ENCODE results near the gene ARL8A. TPM values are rescaled to one million over a fixed set of nuclear protein-coding genes. Genes with fewer than 3 reads are reported as not detected.
"Not testable (repeated sequence)": the region's sequence is repeated elsewhere in the genome, so short reads cannot be mapped to it uniquely, and the experiment has no call there.

The ARL8A gene
- total RNA-seq, 1 donor from 2014 or later = 56.6 TPM

DNA sequence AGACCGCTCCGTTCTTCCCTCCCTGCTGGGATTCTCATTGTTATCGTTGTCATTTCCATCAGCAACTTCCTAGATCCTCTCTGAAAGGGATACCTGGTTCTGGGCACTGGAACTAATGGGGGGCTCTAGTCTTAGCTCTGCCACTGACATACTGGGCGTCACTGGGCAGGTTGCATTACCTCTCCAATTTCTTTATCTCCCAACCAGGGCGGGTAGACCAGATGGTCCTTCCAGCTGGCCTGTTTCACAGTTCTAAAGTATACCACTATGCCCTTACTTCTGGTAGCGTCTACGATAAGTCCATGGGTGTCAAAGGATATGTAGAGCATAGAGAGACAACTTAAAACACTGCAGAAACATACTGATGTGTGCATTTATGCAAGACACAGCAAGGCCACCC lies 20.4 kb downstream of the ARL8A start:
- Mint-ChIP-seq H3K27ac (no peak overlapping the region), H3K4me3 (no peak overlapping the region), H3K9me3 (no peaks in the 10 kb centered on the region), H3K36me3 (ENCODE audit: low read depth) (no peaks in the 10 kb centered on the region), H3K27me3 (ENCODE audit: insufficient read depth) (peaks cover 8% of the 10 kb centered on the region), H3K4me1 (ENCODE audit: low read depth) (no peaks in the 10 kb centered on the region)
- DNase-seq (ENCODE audit: low spot score) = no peak
- intact Hi-C loops (cut with micrococcal nuclease) = no loop called here

DNA sequence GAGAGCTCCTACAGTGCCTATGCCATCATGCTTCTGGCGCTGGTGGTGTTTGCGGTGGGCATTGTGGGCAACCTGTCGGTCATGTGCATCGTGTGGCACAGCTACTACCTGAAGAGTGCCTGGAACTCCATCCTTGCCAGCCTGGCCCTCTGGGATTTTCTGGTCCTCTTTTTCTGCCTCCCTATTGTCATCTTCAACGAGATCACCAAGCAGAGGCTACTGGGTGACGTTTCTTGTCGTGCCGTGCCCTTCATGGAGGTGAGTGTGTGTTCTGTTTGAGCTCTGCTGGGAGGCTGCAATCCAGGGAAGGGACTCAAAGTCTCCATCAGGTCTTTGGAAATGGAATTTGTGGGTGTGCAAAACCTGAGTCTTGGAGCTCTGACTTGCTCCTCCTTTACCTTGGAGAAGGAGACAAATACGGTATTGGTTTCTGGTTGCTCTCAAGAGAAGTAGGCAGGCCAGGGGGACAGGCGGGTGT lies 21.2 kb downstream of the ARL8A start:
- intact Hi-C loops (cut with micrococcal nuclease) = no loop called here
- no peaks in the 10 kb centered on the region for H3K36me3 Mint-ChIP-seq (ENCODE audit: low read depth)
- no peak overlapping the region for H3K27ac Mint-ChIP-seq
- H3K27me3 Mint-ChIP-seq (ENCODE audit: insufficient read depth) = peaks cover 8% of the 10 kb centered on the region
- DNase-seq (ENCODE audit: low spot score) = no peak
- no peak overlapping the region for H3K4me3 Mint-ChIP-seq
- H3K4me1 Mint-ChIP-seq (ENCODE audit: low read depth) = no peaks in the 10 kb centered on the region
- H3K9me3 Mint-ChIP-seq = no peaks in the 10 kb centered on the region

DNA sequence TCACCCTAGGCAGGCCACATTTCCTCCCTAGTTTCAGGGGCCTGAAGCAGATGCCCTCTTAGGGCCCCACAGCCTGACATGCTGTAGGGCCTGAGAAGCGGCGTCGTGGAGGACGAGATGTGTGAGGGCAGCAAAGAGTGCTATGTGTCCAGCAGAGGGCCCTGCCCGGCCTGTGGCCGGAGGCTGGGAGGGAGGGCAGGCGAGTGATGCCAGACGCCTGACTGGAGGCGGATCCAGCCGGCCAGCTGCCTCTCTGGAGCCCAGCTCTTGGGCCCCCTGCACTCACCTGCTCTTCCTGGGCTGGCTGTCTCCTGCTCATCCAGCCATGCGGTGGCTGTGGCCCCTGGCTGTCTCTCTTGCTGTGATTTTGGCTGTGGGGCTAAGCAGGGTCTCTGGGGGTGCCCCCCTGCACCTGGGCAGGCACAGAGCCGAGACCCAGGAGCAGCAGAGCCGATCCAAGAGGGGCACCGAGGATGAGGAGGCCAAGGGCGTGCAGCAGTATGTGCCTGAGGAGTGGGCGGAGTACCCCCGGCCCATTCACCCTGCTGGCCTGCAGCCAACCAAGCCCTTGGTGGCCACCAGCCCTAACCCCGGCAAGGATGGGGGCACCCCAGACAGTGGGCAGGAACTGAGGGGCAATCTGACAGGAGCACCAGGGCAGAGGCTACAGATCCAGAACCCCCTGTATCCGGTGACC lies 21.8 kb downstream of the ARL8A start, which contains the start of gene GPR37L1:
GPR37L1 (plus strand) TSS at position 279 of the 697 bp plus-strand sequence; CDS start at position 326, 47 bp downstream.
- H3K4me1 Mint-ChIP-seq (ENCODE audit: low read depth) = no peaks in the 10 kb centered on the region
- peaks cover 8% of the 10 kb centered on the region for H3K27me3 Mint-ChIP-seq (ENCODE audit: insufficient read depth)
- intact Hi-C loops (cut with micrococcal nuclease) = no loop called here
- no peaks in the 10 kb centered on the region for H3K9me3 Mint-ChIP-seq
- H3K36me3 Mint-ChIP-seq (ENCODE audit: low read depth) = no peaks in the 10 kb centered on the region
- H3K4me3 Mint-ChIP-seq = no peak within 1 kb of the TSS
- DNase-seq (ENCODE audit: low spot score) = no peak
- no peak within 1 kb of the TSS for H3K27ac Mint-ChIP-seq

DNA sequence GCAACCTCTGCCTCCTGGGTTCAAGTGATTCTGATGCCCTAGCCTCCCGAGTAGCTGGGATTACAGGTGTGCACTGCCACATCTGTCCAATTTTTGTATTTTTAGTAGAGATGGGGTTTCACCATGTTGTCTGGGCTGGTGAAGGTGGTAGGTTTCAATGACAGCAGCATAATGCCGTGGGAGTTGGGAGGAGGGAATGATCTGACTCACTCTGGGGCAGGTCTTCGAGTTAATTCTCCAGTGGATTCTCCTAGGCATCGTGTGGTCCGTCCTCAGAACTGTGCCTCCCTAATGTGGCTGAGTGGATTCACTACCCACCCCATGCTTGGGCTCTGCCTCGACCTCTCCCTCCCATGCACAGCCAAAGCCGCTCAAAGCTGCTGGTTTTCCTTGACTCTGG lies 23.5 kb downstream of the ARL8A start:
- DNase-seq (ENCODE audit: low spot score) = no peak
- H3K27ac Mint-ChIP-seq = no peak overlapping the region
- intact Hi-C loops (cut with micrococcal nuclease) = no loop called here
- no peaks in the 10 kb centered on the region for H3K36me3 Mint-ChIP-seq (ENCODE audit: low read depth)
- H3K4me1 Mint-ChIP-seq (ENCODE audit: low read depth) = no peaks in the 10 kb centered on the region
- H3K9me3 Mint-ChIP-seq = no peaks in the 10 kb centered on the region
- H3K27me3 Mint-ChIP-seq (ENCODE audit: insufficient read depth) = peaks cover 6% of the 10 kb centered on the region
- no peak overlapping the region for H3K4me3 Mint-ChIP-seq

DNA sequence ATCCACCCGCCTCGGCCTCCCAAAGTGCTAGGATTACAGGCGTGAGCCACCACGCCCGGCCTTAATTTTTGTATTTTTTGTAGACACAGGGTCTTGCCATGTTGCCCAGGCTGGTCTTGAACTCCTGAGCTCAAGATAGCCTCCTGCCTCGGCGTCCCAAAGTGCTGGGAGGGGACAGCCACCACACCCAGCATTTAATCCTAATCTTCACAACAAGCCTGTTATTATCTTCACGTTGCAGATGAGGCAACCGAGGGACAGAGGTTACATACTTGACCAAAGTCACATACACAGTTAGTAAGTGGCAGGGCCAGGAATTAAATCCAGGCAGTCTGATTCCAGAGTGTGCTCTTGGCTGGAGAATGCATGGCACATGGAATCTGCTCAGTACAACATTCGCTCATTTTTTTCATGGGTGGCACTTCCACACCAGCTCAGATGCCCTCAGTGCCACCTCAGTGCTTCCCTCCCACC lies 26.6 kb downstream of the ARL8A start:
- Mint-ChIP-seq H3K36me3 (ENCODE audit: low read depth) (no peaks in the 10 kb centered on the region), H3K9me3 (no peaks in the 10 kb centered on the region), H3K27me3 (ENCODE audit: insufficient read depth) (peaks cover 4% of the 10 kb centered on the region), H3K27ac (no peak overlapping the region), H3K4me3 (no peak overlapping the region), H3K4me1 (ENCODE audit: low read depth) (no peaks in the 10 kb centered on the region)
- no peak for DNase-seq (ENCODE audit: low spot score)
- intact Hi-C loops (cut with micrococcal nuclease) = no loop called here

DNA sequence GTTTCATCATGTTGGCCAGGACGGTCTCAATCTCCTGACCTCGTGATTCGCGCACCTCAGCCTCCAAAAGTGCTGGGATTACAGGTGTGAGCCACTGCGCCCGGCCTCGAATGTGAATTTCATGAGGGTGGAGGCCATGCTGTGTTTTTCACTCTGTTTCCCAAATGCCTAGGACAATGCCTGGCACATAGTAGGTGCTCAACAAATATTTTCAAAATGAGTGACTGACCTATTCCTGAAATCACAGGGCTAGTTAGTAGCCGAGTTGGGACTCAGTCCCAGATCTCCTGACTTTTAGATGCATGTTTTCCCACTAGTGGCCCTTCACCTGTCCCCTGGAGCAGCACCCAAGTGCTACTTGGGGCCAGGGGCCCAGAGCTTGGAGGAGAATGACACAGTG lies 28.2 kb downstream of the ARL8A start:
- no peak for DNase-seq (ENCODE audit: low spot score)
- H3K27me3 Mint-ChIP-seq (ENCODE audit: insufficient read depth) = peaks cover 7% of the 10 kb centered on the region
- no peaks in the 10 kb centered on the region for H3K36me3 Mint-ChIP-seq (ENCODE audit: low read depth)
- intact Hi-C loops (cut with micrococcal nuclease) = no loop called here
- no peak overlapping the region for H3K27ac Mint-ChIP-seq
- no peaks in the 10 kb centered on the region for H3K4me1 Mint-ChIP-seq (ENCODE audit: low read depth)
- no peaks in the 10 kb centered on the region for H3K9me3 Mint-ChIP-seq
- H3K4me3 Mint-ChIP-seq = no peak overlapping the region

DNA sequence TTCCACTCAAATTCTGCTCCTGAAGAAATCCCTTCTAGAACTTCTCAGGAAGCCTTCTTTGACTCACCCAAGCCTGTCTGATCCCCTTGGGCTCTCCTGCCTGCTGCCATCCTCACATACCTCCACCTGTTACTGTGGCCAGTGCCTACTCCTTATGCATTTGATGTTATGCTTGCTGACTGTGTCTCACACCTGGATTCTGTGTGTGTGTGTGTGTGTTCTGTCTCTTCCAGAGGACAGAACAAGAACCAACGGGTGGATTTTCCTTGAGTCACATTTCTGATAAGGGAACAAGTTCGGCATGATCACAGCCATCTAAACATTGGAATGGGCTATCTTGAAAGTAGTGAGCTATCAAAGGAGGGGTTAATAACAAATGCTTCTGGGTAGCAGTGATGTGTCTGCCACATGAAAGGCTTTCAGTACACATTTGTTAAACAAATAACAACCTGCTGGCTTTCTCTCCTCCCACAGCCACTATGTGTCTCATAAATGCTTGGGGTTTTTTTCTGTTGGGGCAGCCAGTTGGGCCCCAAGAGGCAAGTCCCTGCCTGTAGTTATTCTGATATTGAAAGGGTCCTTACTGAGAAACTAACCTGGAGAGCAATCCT lies 30.7 kb downstream of the ARL8A start:
- peaks cover 7% of the 10 kb centered on the region for H3K27me3 Mint-ChIP-seq (ENCODE audit: insufficient read depth)
- H3K4me1 Mint-ChIP-seq (ENCODE audit: low read depth) = no peaks in the 10 kb centered on the region
- H3K9me3 Mint-ChIP-seq = no peaks in the 10 kb centered on the region
- no peak overlapping the region for H3K27ac Mint-ChIP-seq
- no peaks in the 10 kb centered on the region for H3K36me3 Mint-ChIP-seq (ENCODE audit: low read depth)
- intact Hi-C loops (cut with micrococcal nuclease) = no loop called here
- no peak overlapping the region for H3K4me3 Mint-ChIP-seq
- no peak for DNase-seq (ENCODE audit: low spot score)

DNA sequence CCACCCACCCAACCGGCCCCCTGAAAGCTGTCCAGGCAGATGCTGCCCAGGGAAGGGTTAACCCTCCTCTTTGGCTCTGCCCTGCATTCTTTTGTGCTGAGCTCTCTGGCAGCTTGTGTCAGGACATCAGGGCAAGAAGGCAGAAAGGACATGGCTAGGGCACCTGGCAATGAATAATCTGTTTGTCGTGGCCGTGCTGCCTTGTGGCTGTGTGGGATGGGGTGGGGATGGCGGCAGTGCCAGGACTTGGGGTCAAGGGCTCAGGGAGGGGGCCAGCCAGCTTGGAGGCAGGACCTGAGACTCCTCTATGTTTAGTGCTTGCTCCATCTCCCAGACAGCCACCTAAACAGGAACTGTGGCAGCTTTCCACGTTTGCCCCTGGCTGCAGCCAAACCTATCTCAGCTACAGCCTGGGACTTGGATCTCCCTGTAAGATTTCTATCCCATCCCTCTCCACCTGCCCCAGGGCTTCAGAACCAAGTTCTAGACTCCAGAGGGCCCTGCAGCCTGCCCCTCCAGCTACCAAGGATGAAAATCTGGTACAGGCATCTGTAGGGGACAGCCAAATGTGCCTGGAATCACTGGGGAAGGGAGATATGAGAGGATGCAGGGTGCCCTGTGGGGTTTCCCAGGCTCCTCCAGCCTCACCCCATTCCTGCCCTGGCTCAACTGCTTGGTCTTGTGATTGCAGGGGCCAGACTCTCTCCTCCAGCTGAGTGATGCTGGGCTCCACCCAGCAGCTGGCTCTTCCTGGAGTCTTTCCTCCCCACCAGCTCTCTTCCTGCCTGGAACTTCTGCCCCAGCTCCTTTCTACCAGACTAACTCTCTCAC lies 31.5 kb downstream of the ARL8A start:
- H3K27ac Mint-ChIP-seq = no peak overlapping the region
- H3K4me1 Mint-ChIP-seq (ENCODE audit: low read depth) = no peaks in the 10 kb centered on the region
- H3K36me3 Mint-ChIP-seq (ENCODE audit: low read depth) = no peaks in the 10 kb centered on the region

DNA sequence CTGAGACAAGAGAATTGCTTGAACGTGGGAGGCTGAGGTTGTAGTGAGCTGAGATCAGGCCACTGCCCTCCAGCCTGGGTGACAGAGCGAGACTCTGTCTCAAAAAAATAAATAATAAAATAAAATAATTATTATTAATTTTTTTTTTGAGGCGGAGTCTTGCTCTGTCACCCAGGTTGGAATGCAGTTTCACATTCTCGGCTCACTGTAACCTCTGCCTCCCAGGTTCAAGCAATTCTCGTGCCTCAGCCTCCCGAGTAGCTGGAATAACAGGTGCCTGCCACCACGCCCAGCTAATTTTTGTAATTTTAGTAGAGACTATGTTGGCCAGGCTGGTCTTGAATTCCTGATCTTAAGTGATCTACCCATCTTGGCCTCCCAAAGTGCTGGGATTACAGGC lies 32.9 kb downstream of the ARL8A start:
- H3K36me3 Mint-ChIP-seq (ENCODE audit: low read depth); intact Hi-C loops (cut with micrococcal nuclease); H3K27me3 Mint-ChIP-seq (ENCODE audit: insufficient read depth); H3K4me1 Mint-ChIP-seq (ENCODE audit: low read depth); H3K27ac Mint-ChIP-seq; H3K9me3 Mint-ChIP-seq; H3K4me3 Mint-ChIP-seq; DNase-seq (ENCODE audit: low spot score): not testable (repeated sequence)

More for the DNA sequence above, 31.5 kb downstream of the ARL8A start:
- peaks cover 7% of the 10 kb centered on the region for H3K27me3 Mint-ChIP-seq (ENCODE audit: insufficient read depth)
- no peak for DNase-seq (ENCODE audit: low spot score)
- H3K4me3 Mint-ChIP-seq = no peak overlapping the region
- H3K9me3 Mint-ChIP-seq = no peaks in the 10 kb centered on the region
- intact Hi-C loops (cut with micrococcal nuclease) = no loop called here

DNA sequence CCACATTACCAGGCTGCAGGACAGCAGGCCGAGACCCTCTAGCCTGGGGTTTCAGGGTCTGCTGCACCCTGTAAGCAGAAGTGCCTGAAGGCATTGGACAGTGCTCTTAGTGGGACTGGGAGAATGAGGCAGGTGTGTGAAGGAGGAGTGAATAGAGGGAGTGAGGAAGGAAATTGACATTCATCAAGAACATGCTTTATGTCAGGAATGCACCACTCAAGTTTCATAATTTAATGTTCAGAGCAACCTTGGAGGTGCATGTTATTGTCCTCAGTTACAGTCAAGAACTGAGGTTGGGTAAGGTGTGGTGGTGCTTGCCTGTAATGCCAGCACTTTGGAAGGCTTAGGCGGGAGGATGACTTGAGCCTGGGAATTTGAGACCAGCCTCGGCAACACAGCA lies 33.6 kb downstream of the ARL8A start:
- no peak for DNase-seq (ENCODE audit: low spot score)
- Mint-ChIP-seq H3K36me3 (ENCODE audit: low read depth) (no peaks in the 10 kb centered on the region), H3K4me1 (ENCODE audit: low read depth) (no peaks in the 10 kb centered on the region), H3K4me3 (no peak overlapping the region), H3K27me3 (ENCODE audit: insufficient read depth) (peaks cover 7% of the 10 kb centered on the region), H3K27ac (no peak overlapping the region), H3K9me3 (no peaks in the 10 kb centered on the region)
- intact Hi-C loops (cut with micrococcal nuclease) = no loop called here

DNA sequence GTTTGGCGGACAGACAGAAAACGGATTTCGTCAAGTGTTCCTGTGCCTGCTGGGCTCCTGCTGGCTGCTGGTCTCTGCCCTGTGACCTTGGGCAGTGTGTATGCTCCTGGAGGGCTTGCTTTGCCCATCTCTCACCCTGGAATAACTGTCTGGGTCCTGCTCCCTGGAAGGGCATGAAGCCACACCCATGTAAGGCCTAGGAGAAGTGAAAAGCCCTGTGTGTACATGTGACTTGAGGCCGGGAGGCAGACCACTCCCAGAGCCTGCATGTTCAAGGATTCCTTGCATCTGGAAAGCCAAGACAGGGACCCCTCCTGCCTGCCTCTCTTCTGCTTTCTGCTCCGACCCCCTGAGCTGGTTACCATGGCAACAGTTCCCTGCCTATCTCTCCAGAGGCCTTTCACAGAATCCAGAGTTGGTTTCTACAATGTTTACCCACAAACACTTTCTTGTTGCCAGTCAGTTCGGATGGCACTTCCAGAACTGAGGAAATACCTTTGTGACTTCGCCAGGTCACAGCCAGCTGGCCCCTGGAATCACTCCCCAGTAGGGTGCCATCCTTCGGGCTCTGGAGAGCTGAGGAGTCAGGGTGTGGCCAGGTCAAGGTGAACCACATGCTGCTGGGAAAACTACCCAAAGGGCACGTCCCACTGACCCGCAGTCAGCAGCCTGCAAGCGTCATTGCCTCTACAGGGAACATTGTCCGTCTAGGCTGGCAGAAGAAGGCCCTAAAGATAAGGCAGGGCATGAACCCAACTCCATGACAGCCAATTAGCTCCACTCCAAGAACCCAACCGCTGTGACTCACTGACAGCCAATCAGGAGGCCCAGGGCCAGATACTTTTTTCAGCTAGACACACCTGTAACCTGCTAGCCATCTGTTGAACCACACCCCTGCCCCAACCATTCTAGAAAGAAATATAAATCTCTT lies 36.5 kb downstream of the ARL8A start:
- no peak for DNase-seq (ENCODE audit: low spot score)
- peaks cover 2% of the 10 kb centered on the region for H3K27me3 Mint-ChIP-seq (ENCODE audit: insufficient read depth)
- H3K27ac Mint-ChIP-seq = no peak overlapping the region
- H3K4me1 Mint-ChIP-seq (ENCODE audit: low read depth) = no peaks in the 10 kb centered on the region
- intact Hi-C loops (cut with micrococcal nuclease) = no loop called here
- H3K9me3 Mint-ChIP-seq = no peaks in the 10 kb centered on the region
- H3K36me3 Mint-ChIP-seq (ENCODE audit: low read depth) = no peaks in the 10 kb centered on the region
- no peak overlapping the region for H3K4me3 Mint-ChIP-seq

DNA sequence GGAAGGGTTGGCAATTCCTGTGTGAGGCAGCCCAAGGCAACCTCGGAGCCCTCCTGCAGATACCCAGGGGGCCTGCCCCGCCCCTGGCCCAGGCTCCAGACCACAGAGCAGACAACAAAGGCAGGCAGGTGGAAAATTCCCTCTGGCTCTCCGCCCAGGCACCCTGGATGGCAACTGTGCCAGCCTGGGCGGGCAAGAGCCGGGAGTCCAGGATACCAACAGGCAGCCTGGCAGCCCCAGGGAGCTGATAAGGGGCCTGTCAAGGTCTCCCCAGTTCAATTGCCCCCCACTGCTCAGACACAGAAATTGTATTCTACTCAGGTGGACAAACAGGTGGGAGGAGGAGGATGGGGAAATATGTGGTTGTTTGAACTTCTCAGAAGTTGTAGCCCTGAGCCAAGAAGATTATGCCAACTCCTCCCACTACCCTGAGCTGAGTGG lies 37.2 kb downstream of the ARL8A start:
- Mint-ChIP-seq H3K27ac (no peak overlapping the region), H3K36me3 (ENCODE audit: low read depth) (no peaks in the 10 kb centered on the region), H3K4me3 (no peak overlapping the region), H3K27me3 (ENCODE audit: insufficient read depth) (no peaks in the 10 kb centered on the region), H3K9me3 (no peaks in the 10 kb centered on the region), H3K4me1 (ENCODE audit: low read depth) (no peaks in the 10 kb centered on the region)
- intact Hi-C loops (cut with micrococcal nuclease) = no loop called here
- no peak for DNase-seq (ENCODE audit: low spot score)
